Progenitor cell of endocrine pancreas (in vitro differentiated cells): ENCODE measurements around the gene STX12. TPM values are rescaled to one million over a fixed set of nuclear protein-coding genes. Genes with fewer than 3 reads are reported as not detected.

Source experiments
- DNase-seq: peaks from one replicate; pipeline ENCODE4 v3.0.0; 2021; ENCODE audit warnings: low spot score; ENCODE audit not compliant: unreplicated experiment
- H3K27ac Mint-ChIP-seq: 2 replicates; pipeline ENCODE4 v1.8.0; 2021; ENCODE audit warnings: mild to moderate bottlenecking, moderate library complexity, mixed read lengths
- H3K27me3 Mint-ChIP-seq: 2 replicates; pipeline ENCODE4 v1.8.0; 2021; ENCODE audit warnings: mixed read lengths
- H3K36me3 Mint-ChIP-seq: 2 replicates; pipeline ENCODE4 v1.8.0; 2022; ENCODE audit warnings: mixed read lengths; ENCODE audit not compliant: insufficient read depth
- H3K4me1 Mint-ChIP-seq: 2 replicates; pipeline ENCODE4 v1.8.0; 2021; ENCODE audit warnings: low read depth, mixed read lengths
- H3K4me3 Mint-ChIP-seq: 2 replicates; pipeline ENCODE4 v1.8.0; 2021; ENCODE audit warnings: low read depth, mild to moderate bottlenecking, moderate library complexity, mixed read lengths
- H3K9me3 Mint-ChIP-seq: 2 replicates; pipeline ENCODE4 v1.8.0; 2021; ENCODE audit warnings: low read depth, mixed read lengths
- CTCF ChIP-seq: fragments of 200-600 bp; sonication (generic); IDR thresholded peaks from one replicate; pipeline ENCODE4 v1.5.0; 2021; ENCODE audit warnings: antibody characterized with exemption, mild to moderate bottlenecking; ENCODE audit not compliant: unreplicated experiment
- long read RNA-seq: library from polyadenylated mRNA; unstranded; transcript quantifications from one replicate; pipeline ENCODE4 v2.0.0, GENCODE V29; 2020
- total RNA-seq: library from RNA; stranded (reverse); gene quantifications from 2 replicates; pipeline ENCODE4 v1.2.1, GENCODE V29; 2021

The STX12 gene
- 24.3 and 26.1 TPM in 2 replicates for total RNA-seq
- long read RNA-seq, transcript STX12-203 (4 exons, 703 nt) = minor isoform, 5 of 247 reads
- long read RNA-seq, transcript STX12-201 (9 exons, 3,079 nt) = major isoform, 222 of 247 reads
- long read RNA-seq, partial matches to known transcripts = 8 of 247 reads
- long read RNA-seq, other reads (novel, unspliced or antisense) = 12 of 247 reads

GRCh38 chr1:27772932-27773825 lies at the start of gene STX12:
TSS of gene STX12 (plus strand) at chr1:27773219. CDS start at chr1:27773308, 89 bp downstream.
- Mint-ChIP-seq H3K27ac (peak within 1 kb of the TSS; percentile 93), H3K4me1 (peaks cover 9% of the 10 kb centered on the region), H3K36me3 (no peaks in the 10 kb centered on the region), H3K27me3 (no peaks in the 10 kb centered on the region), H3K9me3 (no peaks in the 10 kb centered on the region), H3K4me3 (peak within 1 kb of the TSS; percentile 92)
- TF ChIP-seq CTCF = no peak
- DNase-seq = peak; percentile 98

- peaks cover 6% of the 10 kb centered on the region for H3K36me3 Mint-ChIP-seq
- no peaks in the 10 kb centered on the region for H3K27me3 Mint-ChIP-seq
- DNase-seq = no peak
- H3K27ac Mint-ChIP-seq = peak overlapping the region; percentile 95
- H3K9me3 Mint-ChIP-seq = peaks cover 3% of the 10 kb centered on the region
- peak overlapping the region; percentile 73 for H3K4me3 Mint-ChIP-seq
- no peak for TF ChIP-seq CTCF
- H3K4me1 Mint-ChIP-seq = no peaks in the 10 kb centered on the region
Observed at GRCh38 chr1:27724961-27725373, 48.1 kb upstream of the STX12 start.

- H3K4me3 Mint-ChIP-seq = peak within 1 kb of the TSS; percentile 79
- peaks cover 6% of the 10 kb centered on the region for H3K36me3 Mint-ChIP-seq
- H3K4me1 Mint-ChIP-seq = no peaks in the 10 kb centered on the region
- peak; percentile 99 for DNase-seq
- peak; percentile 62 for TF ChIP-seq CTCF
- H3K9me3 Mint-ChIP-seq = peaks cover 3% of the 10 kb centered on the region
- H3K27ac Mint-ChIP-seq = peak within 1 kb of the TSS; percentile 95
- H3K27me3 Mint-ChIP-seq = no peaks in the 10 kb centered on the region
Observed at GRCh38 chr1:27725374-27726172, 47.4 kb upstream of the STX12 start, which contains the start of gene FAM76A. TSS of gene FAM76A (plus strand) at chr1:27725961. CDS start at chr1:27726081, 120 bp downstream.

- H3K4me3 Mint-ChIP-seq = peak overlapping the region; percentile 79
- peaks cover 3% of the 10 kb centered on the region for H3K9me3 Mint-ChIP-seq
- no peaks in the 10 kb centered on the region for H3K4me1 Mint-ChIP-seq
- H3K36me3 Mint-ChIP-seq = peaks cover 8% of the 10 kb centered on the region
- H3K27me3 Mint-ChIP-seq = no peaks in the 10 kb centered on the region
- peak overlapping the region; percentile 77 for H3K27ac Mint-ChIP-seq
- TF ChIP-seq CTCF = no peak
- peak; percentile 41 for DNase-seq
Observed at GRCh38 chr1:27726173-27727044, 46.6 kb upstream of the STX12 start.
